GM12865 (cell line): ENCODE data around the gene C21orf58.

Source experiments
- DNase-seq: peaks from one replicate; pipeline ENCODE4 v3.0.0; 2010; ENCODE audit warnings: low read depth
- H3K4me3 ChIP-seq: 2 replicates; pipeline ENCODE4 v1.5.1; 2011; ENCODE audit warnings: mild to moderate bottlenecking, low read depth, low read length, control low read depth
- CTCF ChIP-seq: IDR thresholded peaks from 2 replicates; pipeline ENCODE4 v1.5.1; 2011; ENCODE audit warnings: low read length, control low read depth, low read depth, inconsistent platforms; ENCODE audit not compliant: insufficient read depth; ENCODE audit errors: missing control alignments

C21orf58 gene

GRCh38 chr21:46347203-46347550, 23.5 kb upstream of the C21orf58 start:
- no peak overlapping the region for H3K4me3 ChIP-seq
- TF ChIP-seq CTCF: no peak
- no peak for DNase-seq

GRCh38 chr21:46346296-46347202, 22.9 kb upstream of the C21orf58 start:
- DNase-seq: no peak
- no peak overlapping the region for H3K4me3 ChIP-seq
- TF ChIP-seq CTCF: no peak

GRCh38 chr21:46345861-46346260, 22.2 kb upstream of the C21orf58 start:
- H3K4me3 ChIP-seq: no peak overlapping the region
- no peak for TF ChIP-seq CTCF
- no peak for DNase-seq

DNA sequence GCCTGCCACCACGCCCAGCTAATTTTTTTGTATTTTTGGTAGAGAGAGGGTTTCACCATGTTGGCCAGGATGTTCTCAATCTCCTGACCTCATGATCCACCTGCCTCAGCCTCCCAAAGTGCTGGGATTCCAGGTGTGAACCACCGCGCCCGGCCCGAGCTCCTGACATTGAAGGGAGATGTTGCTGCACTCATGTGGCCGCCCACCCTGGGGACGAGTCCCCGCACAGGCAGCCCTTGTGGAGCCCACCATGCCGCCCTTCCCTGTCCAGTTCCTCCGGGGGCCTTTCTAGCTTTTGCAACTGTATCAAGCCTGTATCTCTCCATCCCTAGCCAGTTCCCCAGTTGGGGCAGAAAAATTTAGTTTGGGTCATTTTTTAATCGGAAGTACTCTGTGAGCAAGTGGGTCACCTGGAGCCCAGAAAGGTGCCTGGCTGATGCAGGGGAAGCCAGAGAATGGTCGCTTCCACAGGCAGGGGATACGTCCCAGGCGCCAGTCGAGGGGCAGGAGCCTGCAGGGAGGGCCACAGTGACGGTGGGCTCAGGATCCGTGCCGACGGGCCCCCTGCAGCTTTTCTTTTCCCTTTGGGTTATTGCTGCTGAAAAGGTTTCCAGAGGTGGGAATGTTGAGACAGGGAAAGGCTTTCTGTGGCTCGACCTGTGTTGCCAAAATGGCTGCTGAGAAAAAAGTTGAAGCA, 20.7 kb upstream of the C21orf58 start:
- TF ChIP-seq CTCF: no peak
- DNase-seq: no peak
- H3K4me3 ChIP-seq: no peak overlapping the region

DNA sequence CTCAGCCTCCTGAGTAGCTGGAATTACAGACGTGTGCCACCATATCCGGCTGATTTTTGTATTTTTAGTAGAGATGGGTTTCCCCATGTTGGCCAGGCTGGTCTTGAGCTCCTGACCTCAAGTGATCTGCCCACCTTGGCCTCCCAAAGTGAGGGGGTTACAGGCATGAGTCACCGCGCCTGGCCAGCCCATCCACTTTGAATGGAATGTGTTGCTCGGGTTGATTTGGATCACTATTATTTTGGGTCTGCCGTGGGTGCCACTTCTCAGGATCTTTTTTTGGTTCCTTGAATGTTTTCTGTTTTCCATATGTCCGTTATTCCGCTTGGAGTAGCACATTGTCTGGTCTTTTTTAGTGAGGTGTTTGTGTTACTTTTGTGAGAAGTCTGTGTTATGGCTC, 17.3 kb upstream of the C21orf58 start:
- DNase-seq: no peak
- no peak overlapping the region for H3K4me3 ChIP-seq
- no peak for TF ChIP-seq CTCF

- TF ChIP-seq CTCF: no peak
- H3K4me3 ChIP-seq: no peak overlapping the region
- DNase-seq: no peak
Observed at GRCh38 chr21:46336603-46337002, 12.9 kb upstream of the C21orf58 start.
